Erythroblast (primary cell): ENCODE measurements around the gene IL1RAPL1.

Source experiments
- DNase-seq, 2 experiments: peaks; one replicate each; lab custom pipeline; 2025; lab: John Stamatoyannopoulos, UW
- GATA1 ChIP-seq: IDR thresholded peaks from 2 replicates; pipeline ENCODE4 v1.6.1; 2011; ENCODE audit warnings: low read depth, mild to moderate bottlenecking, control low read depth, low read length, moderate library complexity
- POLR2A ChIP-seq: IDR thresholded peaks from 2 replicates; pipeline ENCODE4 v1.6.1; 2011; ENCODE audit warnings: mild to moderate bottlenecking, low read length

The IL1RAPL1 gene

GRCh38 chrX:28998609-28999135, 411.4 kb downstream of the IL1RAPL1 start:
- no peak for DNase-seq
- no peak for TF ChIP-seq GATA1
- no peak for TF ChIP-seq POLR2A

- DNase-seq = no peak
- TF ChIP-seq GATA1 (no peak), POLR2A (no peak)
These were observed 425.6 kb downstream of the IL1RAPL1 start for GRCh38 chrX:29012867-29013266.

- DNase-seq = no peak
- TF ChIP-seq GATA1 (no peak), POLR2A (no peak)
These were observed 436.0 kb downstream of the IL1RAPL1 start for GRCh38 chrX:29023207-29023606.

DNA sequence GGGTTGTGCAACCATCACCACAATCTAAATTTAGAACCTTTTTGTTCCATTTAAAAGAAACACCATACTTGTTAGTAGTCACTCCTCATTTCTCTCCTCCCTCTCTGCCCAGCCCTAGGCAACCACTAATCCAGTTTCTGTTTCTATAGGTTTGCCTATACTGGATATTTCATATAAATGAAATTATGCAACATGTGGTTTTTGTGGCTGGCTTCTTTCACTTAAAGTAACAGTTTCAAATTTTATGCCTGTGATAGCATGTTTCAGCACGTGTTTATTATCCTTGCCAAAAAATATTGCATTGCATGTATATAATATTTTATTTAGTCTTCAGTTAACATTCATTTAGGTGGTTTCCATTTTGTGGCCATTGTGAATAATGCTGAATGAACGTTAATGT, 437.6 kb downstream of the IL1RAPL1 start:
- no peak for DNase-seq
- no peak for TF ChIP-seq POLR2A
- no peak for TF ChIP-seq GATA1

DNA sequence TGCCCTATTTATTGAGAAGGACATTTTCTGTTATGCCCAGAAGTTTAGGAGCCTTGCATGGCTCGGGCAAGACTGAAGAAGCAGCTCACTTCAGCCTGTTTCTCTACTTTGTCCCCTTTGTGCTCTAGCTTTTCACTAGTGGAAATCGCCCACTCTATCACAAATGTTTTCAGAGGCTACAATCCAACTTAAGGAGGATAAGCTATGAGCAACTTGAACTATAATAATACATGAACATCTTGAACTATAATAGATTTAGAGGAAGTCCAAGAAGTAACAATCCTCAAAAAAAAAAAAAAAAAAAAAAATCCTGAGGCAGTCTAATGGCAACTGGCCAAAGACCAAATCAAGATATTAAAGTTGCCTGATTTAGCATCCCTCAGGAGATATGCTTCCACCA, 452.3 kb downstream of the IL1RAPL1 start:
- TF ChIP-seq POLR2A (no peak), GATA1 (no peak)
- DNase-seq = no peak

- DNase-seq = no peak
- TF ChIP-seq GATA1 (no peak), POLR2A (no peak)
These were observed 452.9 kb downstream of the IL1RAPL1 start for GRCh38 chrX:29040160-29040559.

DNA sequence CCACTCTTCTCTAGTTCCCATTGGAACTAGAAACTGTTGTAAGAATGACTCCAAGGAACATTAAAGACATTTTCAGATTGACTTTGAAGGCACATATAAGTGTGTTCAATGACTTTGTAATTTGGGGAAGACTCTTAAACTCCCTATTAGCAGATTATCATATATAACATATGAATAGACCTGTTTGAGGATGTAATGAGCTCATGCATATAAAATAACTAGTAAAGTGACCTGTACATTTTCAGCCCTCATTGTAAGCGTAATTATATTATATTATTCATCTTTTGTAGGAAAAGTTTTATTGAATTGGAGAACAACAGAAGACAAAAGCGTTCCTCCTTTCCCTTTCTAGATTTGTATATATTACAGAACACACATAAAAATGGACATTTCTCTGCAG, 455.1 kb downstream of the IL1RAPL1 start:
- no peak for TF ChIP-seq GATA1
- TF ChIP-seq POLR2A = no peak
- no peak for DNase-seq

DNA sequence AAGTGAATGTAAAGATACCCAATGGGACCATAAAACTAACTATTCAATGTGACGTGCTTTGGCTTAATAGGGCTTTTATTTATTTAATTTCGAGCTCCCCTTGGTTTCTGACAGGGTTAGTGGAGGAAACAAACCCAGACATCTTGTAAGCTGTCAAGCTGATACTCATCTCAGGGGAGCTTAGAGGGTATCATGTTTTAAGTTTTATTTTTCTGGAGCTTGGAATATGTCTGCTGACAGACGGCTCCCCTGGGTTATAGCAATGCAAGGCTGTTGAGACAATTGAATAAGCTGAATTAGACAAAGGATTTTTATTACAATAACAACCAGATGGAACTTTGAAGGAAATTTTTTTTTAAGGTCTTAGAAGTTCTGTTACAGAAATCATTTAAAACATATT, 456.5 kb downstream of the IL1RAPL1 start:
- TF ChIP-seq GATA1 = no peak
- no peak for TF ChIP-seq POLR2A
- no peak for DNase-seq

- no peak for DNase-seq
- no peak for TF ChIP-seq POLR2A
- no peak for TF ChIP-seq GATA1
These were observed 457.4 kb downstream of the IL1RAPL1 start for GRCh38 chrX:29044423-29045184.

GRCh38 chrX:29065477-29065876, 478.2 kb downstream of the IL1RAPL1 start:
- DNase-seq = no peak
- TF ChIP-seq POLR2A (no peak), GATA1 (no peak)

DNA sequence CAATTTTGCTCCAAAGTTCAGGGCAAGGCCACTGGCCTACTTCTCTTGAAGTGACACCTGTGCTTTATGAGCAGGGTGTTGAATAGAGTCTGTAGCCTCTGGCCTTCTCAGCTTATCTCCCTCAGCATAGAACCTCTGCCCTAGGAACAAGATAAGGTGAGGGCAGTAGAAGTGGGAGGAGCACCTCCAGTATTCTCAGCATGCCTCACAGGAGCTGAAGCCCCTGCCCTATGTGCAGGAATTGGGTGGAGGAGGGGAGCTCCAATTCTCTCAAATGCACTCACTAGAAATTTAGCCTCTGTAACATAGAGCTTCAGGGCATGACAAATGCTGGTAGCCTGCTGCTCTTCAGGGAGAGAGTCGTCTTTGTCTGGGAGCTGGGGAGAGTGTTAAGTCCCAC, 479.3 kb downstream of the IL1RAPL1 start:
- DNase-seq = no peak
- TF ChIP-seq POLR2A (no peak), GATA1 (no peak)

DNA sequence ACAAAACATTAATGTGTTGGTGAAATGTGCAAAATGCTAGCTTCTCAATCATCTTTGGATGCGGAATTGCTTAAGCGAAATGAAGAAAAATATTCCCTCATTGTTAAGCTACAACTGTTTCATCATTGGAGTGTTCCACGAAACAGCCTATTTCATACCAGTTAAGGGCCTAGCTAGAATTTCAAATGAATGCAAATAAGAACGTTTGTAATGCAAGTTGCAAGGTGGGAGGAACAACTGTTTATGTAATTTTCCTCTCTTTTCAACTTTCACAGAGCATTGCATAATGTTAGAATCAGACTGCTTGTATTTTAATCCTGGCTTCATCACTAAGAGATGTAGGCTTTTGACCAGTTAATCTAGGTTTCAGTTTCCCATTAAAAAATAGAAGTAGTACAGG, 480.1 kb downstream of the IL1RAPL1 start:
- TF ChIP-seq GATA1 (no peak), POLR2A (no peak)
- no peak for DNase-seq

DNA sequence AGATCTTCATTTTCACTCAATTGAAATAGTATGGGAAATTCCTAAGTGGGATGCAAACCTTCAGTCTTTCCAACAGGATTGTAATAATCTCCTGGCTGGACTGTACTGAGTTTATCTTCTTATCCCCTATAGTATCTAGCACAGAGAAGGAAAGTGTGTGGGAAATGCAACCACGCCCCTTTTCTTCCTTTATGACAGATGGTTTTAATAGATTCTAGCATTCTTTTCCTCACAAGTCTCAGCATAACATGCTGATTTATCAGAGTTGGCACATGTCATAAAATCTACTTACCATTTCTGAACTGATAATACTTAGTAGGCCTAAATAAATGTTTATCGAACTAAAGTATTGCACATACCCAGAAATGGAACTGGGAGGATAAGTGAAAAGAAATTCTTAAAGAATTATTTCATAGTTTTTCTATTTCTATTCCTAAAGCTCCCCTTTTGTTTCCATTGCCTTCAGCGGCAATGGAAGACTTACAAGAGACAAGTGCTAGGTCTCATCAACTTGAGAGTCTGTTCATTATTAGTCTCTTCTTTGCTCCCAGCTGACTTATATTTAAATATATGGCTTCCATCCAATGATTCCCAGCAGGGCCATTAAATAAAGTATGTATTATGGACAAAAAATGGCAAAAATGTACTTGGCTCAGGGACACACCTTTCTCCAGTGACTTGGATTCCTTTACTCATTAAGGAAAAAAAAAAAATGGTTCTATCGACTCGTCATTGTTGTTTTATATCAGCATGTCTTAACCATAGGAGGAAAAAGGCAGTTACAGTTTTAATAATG, 484.5 kb downstream of the IL1RAPL1 start:
- TF ChIP-seq GATA1 (no peak), POLR2A (no peak)
- DNase-seq = no peak

DNA sequence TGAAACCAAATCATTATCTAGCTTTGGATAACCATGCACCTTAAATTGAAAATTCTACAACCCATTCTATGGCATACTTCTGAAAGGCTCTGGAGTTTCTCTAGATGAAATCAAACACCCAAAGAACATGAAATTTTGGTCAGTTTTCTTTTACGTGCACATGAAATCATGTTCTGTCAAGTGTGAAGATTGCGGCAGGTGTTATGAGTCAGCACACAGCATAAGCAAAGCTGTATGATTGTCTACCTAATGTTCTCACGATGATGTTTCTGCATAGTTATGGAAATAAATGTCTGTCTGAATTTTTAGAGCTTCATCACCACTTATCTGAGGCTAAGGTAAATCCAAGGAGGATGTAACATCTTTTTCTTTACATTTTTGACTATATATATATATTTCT, 495.3 kb downstream of the IL1RAPL1 start:
- no peak for DNase-seq
- TF ChIP-seq GATA1 (no peak), POLR2A (no peak)

DNA sequence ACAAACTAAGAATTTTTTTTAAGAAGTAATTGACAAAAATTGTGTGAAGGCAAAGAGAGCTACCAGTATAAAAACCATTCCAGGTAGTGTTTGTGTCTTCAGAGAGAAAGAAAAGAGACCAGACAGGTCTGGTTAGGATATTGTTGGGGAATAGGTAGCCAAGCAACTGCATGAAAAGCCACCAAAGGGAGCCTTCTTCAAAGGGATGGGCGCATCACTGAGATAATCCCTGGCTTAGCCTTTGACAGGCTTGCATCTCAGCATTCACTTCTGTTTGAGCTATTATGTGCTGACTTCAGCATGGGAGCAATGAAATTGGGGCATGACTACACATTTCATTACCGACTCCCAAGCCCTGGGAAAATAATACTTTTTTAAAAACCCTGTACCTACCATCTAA, 496.6 kb downstream of the IL1RAPL1 start:
- TF ChIP-seq POLR2A (no peak), GATA1 (no peak)

More for the DNA sequence above, 496.6 kb downstream of the IL1RAPL1 start:
- DNase-seq = no peak
